GM18868 (cell line): ENCODE results near the gene INTS13.
A peak's percentile ranks its signal among the peaks of the same experiment; 100 is the strongest.
"Not testable (repeated sequence)": the region's sequence is repeated elsewhere in the genome, so short reads cannot be mapped to it uniquely, and the experiment has no call there.

Source experiments
- ATAC-seq: cut with Tn5 transposase; IDR thresholded peaks from one replicate; pipeline ENCODE4 v1.9.1; 2021; ENCODE audit warnings: mild to moderate bottlenecking, moderate library complexity; ENCODE audit not compliant: unreplicated experiment

Gene INTS13, protein sequence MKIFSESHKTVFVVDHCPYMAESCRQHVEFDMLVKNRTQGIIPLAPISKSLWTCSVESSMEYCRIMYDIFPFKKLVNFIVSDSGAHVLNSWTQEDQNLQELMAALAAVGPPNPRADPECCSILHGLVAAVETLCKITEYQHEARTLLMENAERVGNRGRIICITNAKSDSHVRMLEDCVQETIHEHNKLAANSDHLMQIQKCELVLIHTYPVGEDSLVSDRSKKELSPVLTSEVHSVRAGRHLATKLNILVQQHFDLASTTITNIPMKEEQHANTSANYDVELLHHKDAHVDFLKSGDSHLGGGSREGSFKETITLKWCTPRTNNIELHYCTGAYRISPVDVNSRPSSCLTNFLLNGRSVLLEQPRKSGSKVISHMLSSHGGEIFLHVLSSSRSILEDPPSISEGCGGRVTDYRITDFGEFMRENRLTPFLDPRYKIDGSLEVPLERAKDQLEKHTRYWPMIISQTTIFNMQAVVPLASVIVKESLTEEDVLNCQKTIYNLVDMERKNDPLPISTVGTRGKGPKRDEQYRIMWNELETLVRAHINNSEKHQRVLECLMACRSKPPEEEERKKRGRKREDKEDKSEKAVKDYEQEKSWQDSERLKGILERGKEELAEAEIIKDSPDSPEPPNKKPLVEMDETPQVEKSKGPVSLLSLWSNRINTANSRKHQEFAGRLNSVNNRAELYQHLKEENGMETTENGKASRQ

GRCh38 chr12:26937863-26938700, at the start of gene INTS13, which contains the start of gene FGFR1OP2:
Gene INTS13, minus strand, starts transcription at chr12:26937981. Its CDS starts 1,178 bp downstream, at chr12:26936803.
Gene FGFR1OP2, plus strand, starts transcription at chr12:26938470. Its CDS starts 15,689 bp downstream, at chr12:26954159.
- ATAC-seq: peak; percentile 88

DNA sequence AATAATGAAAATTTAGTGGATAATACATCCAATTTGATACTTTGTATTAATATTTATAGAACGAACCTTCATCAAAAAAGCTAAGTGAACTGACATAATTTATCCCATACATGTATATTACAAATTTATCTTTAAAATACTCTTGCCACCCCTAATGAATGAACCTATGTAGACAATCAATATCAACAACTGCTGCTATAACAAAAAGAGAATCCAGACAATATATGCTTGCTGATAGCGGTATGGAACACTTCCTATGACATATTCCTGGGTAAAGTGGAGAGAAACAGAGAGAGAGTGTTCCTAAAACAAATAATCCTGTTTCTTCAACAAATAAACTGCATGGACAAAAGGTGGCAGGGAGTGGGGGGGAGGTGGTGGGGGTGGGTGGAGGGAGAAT, 45.1 kb upstream of the INTS13 start:
- no peak for ATAC-seq

DNA sequence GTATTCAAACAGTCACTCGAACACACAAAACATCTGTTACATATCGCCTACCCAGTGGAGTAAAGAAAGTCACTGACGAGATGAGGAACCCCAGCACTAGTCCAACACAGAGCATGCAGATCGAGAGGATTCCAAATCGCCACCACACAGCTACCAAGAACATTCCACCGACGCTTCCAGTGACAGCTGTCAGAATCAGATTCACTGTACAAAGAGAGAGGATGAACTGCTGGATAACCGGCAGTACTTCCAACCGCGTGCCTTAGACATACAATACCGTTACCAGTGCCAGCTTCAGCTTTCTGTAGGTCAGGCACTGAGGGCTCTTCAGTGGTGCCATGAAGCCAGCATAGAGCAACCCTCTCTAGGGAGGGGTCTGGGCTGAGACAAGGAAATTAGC, 42.0 kb upstream of the INTS13 start:
- no peak for ATAC-seq

- no peak for ATAC-seq
Measured at GRCh38 chr12:26978801-26979200, 41.0 kb upstream of the INTS13 start.

- no peak for ATAC-seq
Measured at GRCh38 chr12:26976687-26977086, 38.9 kb upstream of the INTS13 start.

GRCh38 chr12:26971963-26972362, 34.2 kb upstream of the INTS13 start:
- peak; percentile 100 for ATAC-seq

- ATAC-seq: no peak
Measured at GRCh38 chr12:26970136-26970535, 32.4 kb upstream of the INTS13 start.

DNA sequence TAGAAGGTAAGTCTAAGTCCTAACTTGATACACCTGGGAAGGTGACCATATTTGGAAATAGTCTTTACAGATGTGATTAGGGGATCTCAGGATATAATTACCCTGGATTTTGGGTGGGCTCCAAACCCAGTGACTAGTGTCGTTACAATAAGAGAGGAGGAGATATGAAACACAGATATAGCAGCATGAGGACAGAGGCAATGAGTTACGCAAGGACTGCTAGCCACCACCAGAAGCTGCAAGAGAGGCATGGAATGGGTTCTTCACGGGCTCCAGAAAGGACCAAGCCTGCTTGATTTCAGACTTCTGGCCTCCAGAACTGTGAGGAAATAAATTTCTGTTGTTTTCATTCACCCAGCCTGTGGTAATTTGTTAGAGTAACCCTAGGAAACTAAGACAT, 29.1 kb upstream of the INTS13 start:
- no peak for ATAC-seq

GRCh38 chr12:26963413-26963812, 25.6 kb upstream of the INTS13 start:
- ATAC-seq: no peak

DNA sequence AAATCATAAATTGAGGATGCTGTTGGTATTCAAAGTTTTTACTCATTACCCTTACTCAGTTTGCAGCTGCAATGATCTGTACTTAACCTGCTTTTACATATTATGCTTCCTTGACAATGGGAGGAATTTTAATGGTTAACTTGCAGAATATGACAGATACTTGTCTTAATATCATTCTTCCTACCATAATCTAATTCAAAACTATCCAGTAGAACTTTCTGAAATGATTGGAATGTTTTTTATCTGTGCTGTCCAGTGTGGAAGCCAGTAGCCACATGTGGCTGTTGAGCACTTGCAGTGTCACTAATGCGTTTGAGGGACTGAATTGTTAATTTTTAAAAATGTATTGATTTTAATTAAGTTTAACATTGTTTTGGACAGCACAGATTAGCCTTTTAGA, 24.0 kb upstream of the INTS13 start:
- ATAC-seq: no peak

DNA sequence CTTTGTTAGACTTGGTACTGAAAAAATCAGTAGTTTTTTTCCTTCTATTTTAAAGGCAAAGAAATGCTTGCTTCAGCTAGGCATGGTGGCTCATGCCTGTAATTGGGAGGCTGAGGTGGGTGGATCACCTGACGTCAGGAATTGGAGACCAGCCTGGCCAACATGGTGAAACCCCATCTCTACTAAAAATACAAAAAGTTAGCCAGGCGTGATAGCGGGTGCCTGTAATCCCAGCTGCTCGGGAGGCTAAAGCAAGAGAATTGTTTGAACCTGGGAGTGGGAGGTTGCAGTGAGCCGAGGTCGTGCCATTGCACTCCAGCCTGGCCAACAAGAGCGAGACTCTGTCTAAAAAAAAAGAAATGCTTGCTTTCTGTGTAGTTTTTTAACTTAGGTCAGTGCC, 23.6 kb upstream of the INTS13 start:
- ATAC-seq: not testable (repeated sequence)

DNA sequence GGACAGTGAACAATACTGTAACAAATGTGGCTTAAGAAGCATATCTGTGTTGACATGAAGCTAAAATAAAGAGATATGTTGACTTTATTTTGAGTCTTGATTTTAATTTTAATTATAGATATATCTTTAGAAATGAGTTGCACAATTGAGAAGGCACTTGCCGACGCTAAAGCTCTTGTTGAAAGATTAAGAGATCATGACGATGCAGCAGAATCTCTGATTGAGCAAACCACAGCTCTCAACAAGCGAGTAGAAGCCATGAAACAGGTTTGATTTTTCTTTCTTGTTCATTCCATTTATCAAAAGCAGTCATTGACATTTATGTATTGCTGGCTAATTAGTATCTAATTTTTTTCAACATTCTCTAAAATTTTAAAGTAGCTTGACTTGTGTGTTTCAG, 16.2 kb upstream of the INTS13 start:
- ATAC-seq: no peak

GRCh38 chr12:26953447-26953846, 15.7 kb upstream of the INTS13 start:
- ATAC-seq: no peak

- no peak for ATAC-seq
Measured at GRCh38 chr12:26948309-26948708, 10.5 kb upstream of the INTS13 start.

- no peak for ATAC-seq
Measured at GRCh38 chr12:26941215-26941594, 3.4 kb upstream of the INTS13 start.

- no peak for ATAC-seq
Measured at GRCh38 chr12:26940516-26941214, 2.9 kb upstream of the INTS13 start.

DNA sequence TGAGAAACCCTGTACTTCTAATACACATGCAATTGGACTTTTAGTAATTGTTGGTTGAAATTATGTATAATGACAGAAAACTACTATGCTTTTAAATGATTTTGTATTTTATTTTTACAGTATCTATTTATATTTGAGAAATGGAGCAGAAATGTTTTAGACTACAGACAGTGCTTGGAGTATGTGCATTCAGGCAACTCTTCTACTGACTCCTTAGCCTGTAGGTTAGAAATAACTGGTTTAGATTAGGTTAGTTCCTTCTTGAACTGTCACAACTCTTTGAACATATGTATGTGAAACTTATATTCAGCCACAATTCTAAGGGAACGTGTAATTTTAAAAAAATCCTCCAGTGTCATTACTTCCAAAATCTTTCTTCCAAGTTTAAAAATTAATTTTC, 2.2 kb upstream of the INTS13 start:
- ATAC-seq: no peak

DNA sequence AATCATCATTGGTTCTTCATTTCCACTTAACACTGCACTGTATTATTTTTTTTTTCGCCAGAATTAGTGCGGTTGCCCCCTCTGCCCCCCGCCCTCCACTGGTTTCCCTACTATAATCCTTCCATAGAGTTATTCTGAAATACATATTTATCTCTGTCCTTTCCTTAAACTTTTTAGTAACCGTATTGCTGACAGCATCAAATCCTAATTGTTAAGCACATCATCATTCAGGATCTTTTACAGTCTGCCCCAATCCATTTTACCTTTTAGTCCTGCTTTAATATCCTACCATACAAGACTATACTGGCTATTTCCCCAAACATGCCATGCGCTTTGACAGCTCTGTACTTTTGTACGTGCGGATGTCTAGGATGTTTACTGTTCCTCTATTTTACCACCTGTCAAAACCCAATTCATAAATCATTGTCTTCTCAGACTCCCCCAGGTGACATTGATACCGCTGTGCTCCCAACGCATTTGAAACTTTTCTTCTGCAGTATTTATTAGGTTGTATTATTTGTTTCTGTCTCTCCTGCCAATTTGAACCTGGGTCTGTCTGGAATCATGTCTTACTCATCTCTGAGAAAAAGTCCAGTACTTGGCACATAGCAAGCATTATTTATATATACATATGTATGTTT, 1.5 kb upstream of the INTS13 start:
- no peak for ATAC-seq

DNA sequence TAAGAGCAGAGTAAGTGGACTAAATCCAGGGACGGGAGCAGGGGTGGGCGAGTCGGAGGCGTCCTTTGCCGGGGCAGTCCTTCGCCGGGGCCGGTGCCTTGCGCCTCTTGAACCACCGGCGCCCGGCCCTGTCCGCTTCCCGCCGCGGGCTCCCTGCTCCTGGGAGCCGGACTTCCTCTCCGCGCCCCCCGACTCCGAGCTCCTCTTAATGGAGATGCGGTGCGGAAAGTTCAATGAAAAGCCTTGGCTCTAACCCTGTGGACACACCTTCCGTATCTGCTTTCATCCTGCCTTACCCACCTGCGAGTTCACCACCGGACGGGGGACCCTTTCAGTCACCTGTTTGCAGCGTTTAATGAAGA, 901 bp upstream of the INTS13 start:
- no peak for ATAC-seq

DNA sequence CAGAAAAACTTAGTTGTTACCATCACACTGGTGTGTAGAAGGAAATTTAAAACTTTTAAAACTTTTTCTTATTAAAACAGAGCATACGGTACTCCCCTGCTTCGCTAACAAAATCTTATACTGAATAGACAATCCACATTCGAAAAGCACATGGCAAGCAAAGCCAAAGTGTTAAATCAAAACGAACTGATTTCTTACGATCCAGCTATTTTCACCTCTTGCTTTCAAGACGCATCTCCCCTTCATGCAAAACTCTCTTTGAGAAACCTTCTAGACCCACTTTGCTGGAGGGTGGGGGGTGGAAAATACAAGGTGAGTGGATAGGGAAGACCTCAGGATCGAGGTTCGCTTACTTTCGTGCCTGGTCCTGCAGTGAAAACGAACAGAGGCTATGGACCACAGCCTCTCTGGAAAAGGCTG, 328 bp downstream of the INTS13 start:
- no peak for ATAC-seq
